ENCODE results near the gene NHP2. TPM values are rescaled to one million over a fixed set of nuclear protein-coding genes. Genes with fewer than 3 reads are reported as not detected.

The NHP2 gene
- 263 to 269 TPM (median 264 TPM) in 3 replicates for total RNA-seq (2021)
- Bru-seq, nascent RNA, result percentile 94 among the genes with signal in this experiment
- long read RNA-seq, experiment 1, transcript NHP2-202 (3 exons, 599 nt), result minor isoform, 13 of 593 reads
- long read RNA-seq, experiment 1, transcript NHP2-201 (4 exons, 865 nt), result major isoform, 569 of 593 reads
- long read RNA-seq, experiment 1, partial matches to known transcripts, result 3 of 593 reads
- long read RNA-seq, experiment 1, other reads (novel, unspliced or antisense), result 1 of 593 reads
- long read RNA-seq, experiment 2, transcript NHP2-202 (3 exons, 599 nt), result minor isoform, 11 of 358 reads
- long read RNA-seq, experiment 2, transcript NHP2-201 (4 exons, 865 nt), result major isoform, 316 of 358 reads
- long read RNA-seq, experiment 2, partial matches to known transcripts, result 18 of 358 reads
- long read RNA-seq, experiment 2, other reads (novel, unspliced or antisense), result 11 of 358 reads
- long read RNA-seq, experiment 3, transcript NHP2-201 (4 exons, 865 nt), result major isoform, 442 of 462 reads
- long read RNA-seq, experiment 3, partial matches to known transcripts, result 18 of 462 reads
- long read RNA-seq, experiment 3, other reads (novel, unspliced or antisense), result 1 of 462 reads

DNA sequence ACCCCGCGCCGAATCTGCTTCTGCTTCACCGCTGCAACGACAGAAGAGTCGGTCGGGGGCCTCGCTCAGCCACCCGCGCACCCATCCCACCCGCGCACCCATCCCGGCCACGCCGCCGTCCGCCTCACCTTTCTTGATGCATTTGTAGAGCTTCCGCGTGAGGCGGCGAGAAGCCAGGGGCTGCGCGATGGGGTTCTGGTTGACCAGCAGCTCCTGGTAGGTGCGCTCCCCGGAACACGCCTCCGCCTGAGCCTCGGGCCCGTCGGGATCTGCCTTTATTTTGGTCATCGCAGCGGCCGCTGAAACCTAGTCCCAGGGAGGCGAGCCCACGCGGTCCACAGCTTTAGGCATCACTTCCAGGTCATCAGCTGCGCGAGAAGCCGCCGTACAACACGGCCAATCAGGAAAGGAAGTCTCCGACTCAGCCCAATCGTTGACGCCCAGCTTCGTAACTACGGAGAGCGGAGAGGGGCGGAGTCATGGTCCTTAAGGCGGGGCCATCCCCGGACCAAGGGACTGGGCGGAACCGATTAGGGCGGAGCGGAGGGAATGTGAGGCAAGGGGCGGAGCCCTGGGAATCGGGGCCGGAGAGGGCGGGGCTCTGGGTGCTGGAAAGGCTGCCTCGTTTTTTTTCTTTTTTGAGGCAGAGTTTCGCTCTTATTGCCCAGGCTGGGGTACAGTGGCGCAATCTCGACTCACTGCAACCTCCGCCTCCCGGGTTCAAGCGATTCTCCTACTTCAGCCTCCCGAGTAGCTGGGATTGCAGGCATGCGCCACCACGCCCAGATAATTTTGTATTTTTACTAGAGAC lies at the start of gene NHP2:
TSS of gene NHP2 (minus strand) at position 356 of the 811 bp plus-strand sequence. CDS start at position 288, 68 bp downstream.
- H3K4me1 Mint-ChIP-seq, result peaks cover 13% of the 10 kb centered on the region
- POLR2A ChIA-PET, result interaction anchor here (0.6 to 1.4 kb wide), 10 partner anchors 18 to 78 kb away, joined by 3 to 11 read pairs (median 5); partner anchors contain the start of gene HNRNPAB
- DNase-seq (ENCODE audit: low spot score) (peak; percentile 99), ATAC-seq (peak; percentile 96)
- CTCF ChIA-PET, result interaction anchor here (0.6 to 10.7 kb wide), 13 partner anchors 10 to 86 kb away, joined by 3 to 131 read pairs (median 4); partner anchors contain the start of gene HNRNPAB
- H3K27me3 Mint-ChIP-seq (ENCODE audit: low read depth), result no peaks in the 10 kb centered on the region
- peak within 1 kb of the TSS; percentile 94 for H3K27ac Mint-ChIP-seq
- no peaks in the 10 kb centered on the region for H3K9me3 Mint-ChIP-seq
- peaks cover 33% of the 10 kb centered on the region for H3K36me3 Mint-ChIP-seq
- H3K4me3 Mint-ChIP-seq, result peak within 1 kb of the TSS; percentile 94
- TF ChIP-seq NR3C1 (CRISPR knock-in tag; conservative IDR thresholded peaks at IDR 0.05; ENCODE audit: low read depth) (no peak), FOXJ3 (CRISPR knock-in tag; IDR thresholded peaks at IDR 0.05; ENCODE audit: borderline replicate concordance) (no peak), TP53 (CRISPR knock-in tag; IDR thresholded peaks at IDR 0.05) (no peak), RORB (CRISPR knock-in tag; IDR thresholded peaks at IDR 0.05) (no peak), NFATC4 (CRISPR knock-in tag; IDR thresholded peaks at IDR 0.05) (no peak), ATF1 (CRISPR knock-in tag; IDR thresholded peaks at IDR 0.05) (no peak), SMAD4 (CRISPR knock-in tag; IDR thresholded peaks at IDR 0.05) (no peak), MXD4 (CRISPR knock-in tag; IDR thresholded peaks at IDR 0.05; ENCODE audit: borderline replicate concordance) (no peak), ZNF317 (CRISPR knock-in tag; IDR thresholded peaks at IDR 0.05; ENCODE audit: borderline replicate concordance, low read depth) (no peak), TEAD1 (CRISPR knock-in tag; IDR thresholded peaks at IDR 0.05) (no peak), FOXP1 (CRISPR knock-in tag; IDR thresholded peaks at IDR 0.05; ENCODE audit: borderline replicate concordance) (0 out of 2 replicates have a peak, but pooled peaks have one; percentile 70), ZNF232 (CRISPR knock-in tag; IDR thresholded peaks at IDR 0.05) (no peak), ESRRA (CRISPR knock-in tag; IDR thresholded peaks at IDR 0.05; ENCODE audit: borderline replicate concordance) (no peak)
- TF ChIP-seq, protein P1, sequence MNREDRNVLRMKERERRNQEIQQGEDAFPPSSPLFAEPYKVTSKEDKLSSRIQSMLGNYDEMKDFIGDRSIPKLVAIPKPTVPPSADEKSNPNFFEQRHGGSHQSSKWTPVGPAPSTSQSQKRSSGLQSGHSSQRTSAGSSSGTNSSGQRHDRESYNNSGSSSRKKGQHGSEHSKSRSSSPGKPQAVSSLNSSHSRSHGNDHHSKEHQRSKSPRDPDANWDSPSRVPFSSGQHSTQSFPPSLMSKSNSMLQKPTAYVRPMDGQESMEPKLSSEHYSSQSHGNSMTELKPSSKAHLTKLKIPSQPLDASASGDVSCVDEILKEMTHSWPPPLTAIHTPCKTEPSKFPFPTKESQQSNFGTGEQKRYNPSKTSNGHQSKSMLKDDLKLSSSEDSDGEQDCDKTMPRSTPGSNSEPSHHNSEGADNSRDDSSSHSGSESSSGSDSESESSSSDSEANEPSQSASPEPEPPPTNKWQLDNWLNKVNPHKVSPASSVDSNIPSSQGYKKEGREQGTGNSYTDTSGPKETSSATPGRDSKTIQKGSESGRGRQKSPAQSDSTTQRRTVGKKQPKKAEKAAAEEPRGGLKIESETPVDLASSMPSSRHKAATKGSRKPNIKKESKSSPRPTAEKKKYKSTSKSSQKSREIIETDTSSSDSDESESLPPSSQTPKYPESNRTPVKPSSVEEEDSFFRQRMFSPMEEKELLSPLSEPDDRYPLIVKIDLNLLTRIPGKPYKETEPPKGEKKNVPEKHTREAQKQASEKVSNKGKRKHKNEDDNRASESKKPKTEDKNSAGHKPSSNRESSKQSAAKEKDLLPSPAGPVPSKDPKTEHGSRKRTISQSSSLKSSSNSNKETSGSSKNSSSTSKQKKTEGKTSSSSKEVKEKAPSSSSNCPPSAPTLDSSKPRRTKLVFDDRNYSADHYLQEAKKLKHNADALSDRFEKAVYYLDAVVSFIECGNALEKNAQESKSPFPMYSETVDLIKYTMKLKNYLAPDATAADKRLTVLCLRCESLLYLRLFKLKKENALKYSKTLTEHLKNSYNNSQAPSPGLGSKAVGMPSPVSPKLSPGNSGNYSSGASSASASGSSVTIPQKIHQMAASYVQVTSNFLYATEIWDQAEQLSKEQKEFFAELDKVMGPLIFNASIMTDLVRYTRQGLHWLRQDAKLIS (CRISPR knock-in tag; IDR thresholded peaks at IDR 0.05; ENCODE audit: borderline replicate concordance), result no peak
- TF ChIP-seq, protein P2, sequence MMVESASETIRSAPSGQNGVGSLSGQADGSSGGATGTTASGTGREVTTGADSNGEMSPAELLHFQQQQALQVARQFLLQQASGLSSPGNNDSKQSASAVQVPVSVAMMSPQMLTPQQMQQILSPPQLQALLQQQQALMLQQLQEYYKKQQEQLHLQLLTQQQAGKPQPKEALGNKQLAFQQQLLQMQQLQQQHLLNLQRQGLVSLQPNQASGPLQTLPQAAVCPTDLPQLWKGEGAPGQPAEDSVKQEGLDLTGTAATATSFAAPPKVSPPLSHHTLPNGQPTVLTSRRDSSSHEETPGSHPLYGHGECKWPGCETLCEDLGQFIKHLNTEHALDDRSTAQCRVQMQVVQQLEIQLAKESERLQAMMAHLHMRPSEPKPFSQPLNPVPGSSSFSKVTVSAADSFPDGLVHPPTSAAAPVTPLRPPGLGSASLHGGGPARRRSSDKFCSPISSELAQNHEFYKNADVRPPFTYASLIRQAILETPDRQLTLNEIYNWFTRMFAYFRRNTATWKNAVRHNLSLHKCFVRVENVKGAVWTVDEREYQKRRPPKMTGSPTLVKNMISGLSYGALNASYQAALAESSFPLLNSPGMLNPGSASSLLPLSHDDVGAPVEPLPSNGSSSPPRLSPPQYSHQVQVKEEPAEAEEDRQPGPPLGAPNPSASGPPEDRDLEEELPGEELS (CRISPR knock-in tag; IDR thresholded peaks at IDR 0.05), result peak; percentile 48; the same call in 1 of the 2 replicates
- TF ChIP-seq, protein P3, sequence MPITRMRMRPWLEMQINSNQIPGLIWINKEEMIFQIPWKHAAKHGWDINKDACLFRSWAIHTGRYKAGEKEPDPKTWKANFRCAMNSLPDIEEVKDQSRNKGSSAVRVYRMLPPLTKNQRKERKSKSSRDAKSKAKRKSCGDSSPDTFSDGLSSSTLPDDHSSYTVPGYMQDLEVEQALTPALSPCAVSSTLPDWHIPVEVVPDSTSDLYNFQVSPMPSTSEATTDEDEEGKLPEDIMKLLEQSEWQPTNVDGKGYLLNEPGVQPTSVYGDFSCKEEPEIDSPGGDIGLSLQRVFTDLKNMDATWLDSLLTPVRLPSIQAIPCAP (CRISPR knock-in tag; IDR thresholded peaks at IDR 0.05), result no peak
- TF ChIP-seq, protein P4, sequence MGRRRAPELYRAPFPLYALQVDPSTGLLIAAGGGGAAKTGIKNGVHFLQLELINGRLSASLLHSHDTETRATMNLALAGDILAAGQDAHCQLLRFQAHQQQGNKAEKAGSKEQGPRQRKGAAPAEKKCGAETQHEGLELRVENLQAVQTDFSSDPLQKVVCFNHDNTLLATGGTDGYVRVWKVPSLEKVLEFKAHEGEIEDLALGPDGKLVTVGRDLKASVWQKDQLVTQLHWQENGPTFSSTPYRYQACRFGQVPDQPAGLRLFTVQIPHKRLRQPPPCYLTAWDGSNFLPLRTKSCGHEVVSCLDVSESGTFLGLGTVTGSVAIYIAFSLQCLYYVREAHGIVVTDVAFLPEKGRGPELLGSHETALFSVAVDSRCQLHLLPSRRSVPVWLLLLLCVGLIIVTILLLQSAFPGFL (CRISPR knock-in tag; IDR thresholded peaks at IDR 0.05; ENCODE audit: borderline replicate concordance), result no peak
- TF ChIP-seq, protein P5, sequence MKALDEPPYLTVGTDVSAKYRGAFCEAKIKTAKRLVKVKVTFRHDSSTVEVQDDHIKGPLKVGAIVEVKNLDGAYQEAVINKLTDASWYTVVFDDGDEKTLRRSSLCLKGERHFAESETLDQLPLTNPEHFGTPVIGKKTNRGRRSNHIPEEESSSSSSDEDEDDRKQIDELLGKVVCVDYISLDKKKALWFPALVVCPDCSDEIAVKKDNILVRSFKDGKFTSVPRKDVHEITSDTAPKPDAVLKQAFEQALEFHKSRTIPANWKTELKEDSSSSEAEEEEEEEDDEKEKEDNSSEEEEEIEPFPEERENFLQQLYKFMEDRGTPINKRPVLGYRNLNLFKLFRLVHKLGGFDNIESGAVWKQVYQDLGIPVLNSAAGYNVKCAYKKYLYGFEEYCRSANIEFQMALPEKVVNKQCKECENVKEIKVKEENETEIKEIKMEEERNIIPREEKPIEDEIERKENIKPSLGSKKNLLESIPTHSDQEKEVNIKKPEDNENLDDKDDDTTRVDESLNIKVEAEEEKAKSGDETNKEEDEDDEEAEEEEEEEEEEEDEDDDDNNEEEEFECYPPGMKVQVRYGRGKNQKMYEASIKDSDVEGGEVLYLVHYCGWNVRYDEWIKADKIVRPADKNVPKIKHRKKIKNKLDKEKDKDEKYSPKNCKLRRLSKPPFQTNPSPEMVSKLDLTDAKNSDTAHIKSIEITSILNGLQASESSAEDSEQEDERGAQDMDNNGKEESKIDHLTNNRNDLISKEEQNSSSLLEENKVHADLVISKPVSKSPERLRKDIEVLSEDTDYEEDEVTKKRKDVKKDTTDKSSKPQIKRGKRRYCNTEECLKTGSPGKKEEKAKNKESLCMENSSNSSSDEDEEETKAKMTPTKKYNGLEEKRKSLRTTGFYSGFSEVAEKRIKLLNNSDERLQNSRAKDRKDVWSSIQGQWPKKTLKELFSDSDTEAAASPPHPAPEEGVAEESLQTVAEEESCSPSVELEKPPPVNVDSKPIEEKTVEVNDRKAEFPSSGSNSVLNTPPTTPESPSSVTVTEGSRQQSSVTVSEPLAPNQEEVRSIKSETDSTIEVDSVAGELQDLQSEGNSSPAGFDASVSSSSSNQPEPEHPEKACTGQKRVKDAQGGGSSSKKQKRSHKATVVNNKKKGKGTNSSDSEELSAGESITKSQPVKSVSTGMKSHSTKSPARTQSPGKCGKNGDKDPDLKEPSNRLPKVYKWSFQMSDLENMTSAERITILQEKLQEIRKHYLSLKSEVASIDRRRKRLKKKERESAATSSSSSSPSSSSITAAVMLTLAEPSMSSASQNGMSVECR (CRISPR knock-in tag; IDR thresholded peaks at IDR 0.05; ENCODE audit: borderline replicate concordance), result peak; percentile 76; the same call in 1 of the 2 replicates
- TF ChIP-seq, protein P6, sequence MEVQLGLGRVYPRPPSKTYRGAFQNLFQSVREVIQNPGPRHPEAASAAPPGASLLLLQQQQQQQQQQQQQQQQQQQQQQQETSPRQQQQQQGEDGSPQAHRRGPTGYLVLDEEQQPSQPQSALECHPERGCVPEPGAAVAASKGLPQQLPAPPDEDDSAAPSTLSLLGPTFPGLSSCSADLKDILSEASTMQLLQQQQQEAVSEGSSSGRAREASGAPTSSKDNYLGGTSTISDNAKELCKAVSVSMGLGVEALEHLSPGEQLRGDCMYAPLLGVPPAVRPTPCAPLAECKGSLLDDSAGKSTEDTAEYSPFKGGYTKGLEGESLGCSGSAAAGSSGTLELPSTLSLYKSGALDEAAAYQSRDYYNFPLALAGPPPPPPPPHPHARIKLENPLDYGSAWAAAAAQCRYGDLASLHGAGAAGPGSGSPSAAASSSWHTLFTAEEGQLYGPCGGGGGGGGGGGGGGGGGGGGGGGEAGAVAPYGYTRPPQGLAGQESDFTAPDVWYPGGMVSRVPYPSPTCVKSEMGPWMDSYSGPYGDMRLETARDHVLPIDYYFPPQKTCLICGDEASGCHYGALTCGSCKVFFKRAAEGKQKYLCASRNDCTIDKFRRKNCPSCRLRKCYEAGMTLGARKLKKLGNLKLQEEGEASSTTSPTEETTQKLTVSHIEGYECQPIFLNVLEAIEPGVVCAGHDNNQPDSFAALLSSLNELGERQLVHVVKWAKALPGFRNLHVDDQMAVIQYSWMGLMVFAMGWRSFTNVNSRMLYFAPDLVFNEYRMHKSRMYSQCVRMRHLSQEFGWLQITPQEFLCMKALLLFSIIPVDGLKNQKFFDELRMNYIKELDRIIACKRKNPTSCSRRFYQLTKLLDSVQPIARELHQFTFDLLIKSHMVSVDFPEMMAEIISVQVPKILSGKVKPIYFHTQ (CRISPR knock-in tag; IDR thresholded peaks at IDR 0.05), result no peak
